Chondrocyte (in vitro differentiated cells): ENCODE results near the gene MTMR6. TPM values are rescaled to one million over a fixed set of nuclear protein-coding genes. Genes with fewer than 3 reads are reported as not detected.

Experiments used
- DNase-seq: peaks from one replicate; pipeline ENCODE4 v3.0.0; 2021; ENCODE audit warnings: mixed read lengths, low spot score
- H3K27ac Mint-ChIP-seq: one replicate; pipeline ENCODE4 v1.8.0; 2021; ENCODE audit warnings: mild to moderate bottlenecking, moderate library complexity, mixed read lengths; ENCODE audit not compliant: unreplicated experiment
- H3K27me3 Mint-ChIP-seq: 2 replicates; pipeline ENCODE4 v1.8.0; 2021; ENCODE audit warnings: low read depth, mixed read lengths
- H3K36me3 Mint-ChIP-seq: 2 replicates; pipeline ENCODE4 v1.8.0; 2021; ENCODE audit warnings: low read depth, mixed read lengths
- H3K4me1 Mint-ChIP-seq: 2 replicates; pipeline ENCODE4 v1.8.0; 2021; ENCODE audit warnings: low read depth, mild to moderate bottlenecking, mixed read lengths
- H3K4me3 Mint-ChIP-seq: one replicate; pipeline ENCODE4 v1.8.0; 2021; ENCODE audit warnings: mild to moderate bottlenecking, moderate library complexity, mixed read lengths; ENCODE audit not compliant: unreplicated experiment
- H3K9me3 Mint-ChIP-seq: 2 replicates; pipeline ENCODE4 v1.8.0; 2021; ENCODE audit warnings: low read depth, mixed read lengths
- CTCF ChIP-seq: fragments of 200-600 bp; sonication (generic); IDR thresholded peaks from 2 replicates; pipeline ENCODE4 v1.5.0; 2021; ENCODE audit warnings: antibody characterized with exemption, mild to moderate bottlenecking, moderate library complexity
- total RNA-seq: library from RNA; stranded (reverse); gene quantifications from 3 replicates; pipeline ENCODE4 v1.2.1, GENCODE V29; 2021

The MTMR6 gene
- total RNA-seq, 1 donor from 2014 or later: 20.8 TPM

GRCh38 chr13:25237083-25237482 is 50.2 kb downstream of the MTMR6 start:
- no peak overlapping the region for H3K4me3 Mint-ChIP-seq
- no peak for DNase-seq
- H3K4me1 Mint-ChIP-seq: peaks cover 5% of the 10 kb centered on the region
- no peaks in the 10 kb centered on the region for H3K27me3 Mint-ChIP-seq
- H3K9me3 Mint-ChIP-seq: no peaks in the 10 kb centered on the region
- no peak for TF ChIP-seq CTCF
- no peak overlapping the region for H3K27ac Mint-ChIP-seq
- peaks cover 3% of the 10 kb centered on the region for H3K36me3 Mint-ChIP-seq

- Mint-ChIP-seq H3K36me3 (no peaks in the 10 kb centered on the region), H3K27me3 (peaks cover 4% of the 10 kb centered on the region), H3K4me1 (peaks cover 5% of the 10 kb centered on the region), H3K4me3 (no peak overlapping the region), H3K9me3 (no peaks in the 10 kb centered on the region), H3K27ac (no peak overlapping the region)
- TF ChIP-seq CTCF: no peak
- DNase-seq: no peak
These were observed 53.4 kb downstream of the MTMR6 start for GRCh38 chr13:25233861-25234260.

DNA sequence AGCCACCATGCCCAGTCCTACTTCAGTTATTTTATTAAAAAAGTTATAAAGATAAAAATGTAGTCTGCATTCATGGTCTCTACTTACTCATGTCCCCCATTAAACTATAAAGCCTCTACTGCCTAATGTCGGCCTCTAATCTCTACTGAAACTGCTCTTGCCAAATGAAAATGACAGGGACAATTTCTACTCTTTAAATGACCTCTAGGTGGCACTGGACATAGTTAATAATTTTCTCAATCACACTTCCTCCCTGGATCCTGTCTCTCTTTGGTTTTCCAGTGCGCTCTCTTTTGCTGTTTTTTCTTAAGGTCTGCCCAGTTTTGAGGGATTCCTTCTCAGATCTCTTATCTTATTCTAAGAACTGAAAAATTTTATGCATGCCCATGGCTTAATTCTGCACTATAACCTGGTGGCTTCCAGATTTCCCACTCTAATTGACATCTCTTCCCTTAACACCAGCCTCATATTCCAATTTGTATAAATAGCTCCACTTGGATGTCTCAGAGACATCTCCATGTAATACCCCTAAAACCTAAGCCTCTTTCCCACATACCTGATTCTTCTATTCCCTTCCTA is 54.3 kb downstream of the MTMR6 start:
- no peak for DNase-seq
- no peaks in the 10 kb centered on the region for H3K36me3 Mint-ChIP-seq
- no peak overlapping the region for H3K27ac Mint-ChIP-seq
- H3K27me3 Mint-ChIP-seq: peaks cover 7% of the 10 kb centered on the region
- H3K9me3 Mint-ChIP-seq: no peaks in the 10 kb centered on the region
- H3K4me1 Mint-ChIP-seq: peaks cover 5% of the 10 kb centered on the region
- no peak overlapping the region for H3K4me3 Mint-ChIP-seq
- TF ChIP-seq CTCF: peak; percentile 82

GRCh38 chr13:25231517-25231916 is 55.8 kb downstream of the MTMR6 start:
- Mint-ChIP-seq H3K27ac (no peak overlapping the region), H3K4me1 (peaks cover 5% of the 10 kb centered on the region), H3K4me3 (no peak overlapping the region), H3K9me3 (no peaks in the 10 kb centered on the region), H3K36me3 (no peaks in the 10 kb centered on the region), H3K27me3 (peaks cover 14% of the 10 kb centered on the region)
- DNase-seq: no peak
- no peak for TF ChIP-seq CTCF

GRCh38 chr13:25227690-25228089 is 59.6 kb downstream of the MTMR6 start:
- Mint-ChIP-seq H3K27ac (no peak overlapping the region), H3K27me3 (peaks cover 22% of the 10 kb centered on the region), H3K4me1 (no peaks in the 10 kb centered on the region), H3K36me3 (no peaks in the 10 kb centered on the region), H3K4me3 (no peak overlapping the region), H3K9me3 (no peaks in the 10 kb centered on the region)
- no peak for TF ChIP-seq CTCF
- no peak for DNase-seq
